HG03196 (cell line): ENCODE measurements around the gene LILRA5.
"Not testable (repeated sequence)": the region's sequence is repeated elsewhere in the genome, so short reads cannot be mapped to it uniquely, and the experiment has no call there.

Experiments used
- ATAC-seq: cut with Tn5 transposase; IDR thresholded peaks from one replicate; pipeline ENCODE4 v1.9.1; 2021; ENCODE audit not compliant: unreplicated experiment

The LILRA5 gene

GRCh38 chr19:54277111-54277615, 35.8 kb downstream of the LILRA5 start:
- ATAC-seq = not testable (repeated sequence)

GRCh38 chr19:54275951-54276350, 37.0 kb downstream of the LILRA5 start:
- no peak for ATAC-seq

- ATAC-seq = not testable (repeated sequence)
These were observed 38.5 kb downstream of the LILRA5 start for GRCh38 chr19:54274516-54274915.

GRCh38 chr19:54273821-54274220, 39.1 kb downstream of the LILRA5 start:
- no peak for ATAC-seq

- not testable (repeated sequence) for ATAC-seq
These were observed 40.8 kb downstream of the LILRA5 start for GRCh38 chr19:54272181-54272580.

- ATAC-seq = not testable (repeated sequence)
These were observed 41.4 kb downstream of the LILRA5 start for GRCh38 chr19:54271587-54271986.

GRCh38 chr19:54271106-54271505, 41.9 kb downstream of the LILRA5 start:
- no peak for ATAC-seq

GRCh38 chr19:54268936-54269335, 44.0 kb downstream of the LILRA5 start:
- no peak for ATAC-seq

- no peak for ATAC-seq
These were observed 46.8 kb downstream of the LILRA5 start for GRCh38 chr19:54266133-54266532.

GRCh38 chr19:54262470-54262869, 50.5 kb downstream of the LILRA5 start:
- ATAC-seq = no peak

- no peak for ATAC-seq
These were observed 50.9 kb downstream of the LILRA5 start for GRCh38 chr19:54262066-54262465.

GRCh38 chr19:54257116-54257480, 55.9 kb downstream of the LILRA5 start, which contains the start of gene LILRB5:
Gene LILRB5 (minus strand): TSS chr19:54257273. CDS start chr19:54257193, 80 bp downstream.
- no peak for ATAC-seq
